HG03060 (cell line): ENCODE data around the gene PDE4C.

ENCODE experiments used
- ATAC-seq: cut with Tn5 transposase; IDR thresholded peaks from one replicate; pipeline ENCODE4 v1.9.1; 2021; ENCODE audit warnings: low read depth, moderate number of reproducible peaks; ENCODE audit not compliant: unreplicated experiment

The PDE4C gene

GRCh38 chr19:18202778-18203407 lies 23.3 kb downstream of the PDE4C start:
- ATAC-seq: no peak

DNA sequence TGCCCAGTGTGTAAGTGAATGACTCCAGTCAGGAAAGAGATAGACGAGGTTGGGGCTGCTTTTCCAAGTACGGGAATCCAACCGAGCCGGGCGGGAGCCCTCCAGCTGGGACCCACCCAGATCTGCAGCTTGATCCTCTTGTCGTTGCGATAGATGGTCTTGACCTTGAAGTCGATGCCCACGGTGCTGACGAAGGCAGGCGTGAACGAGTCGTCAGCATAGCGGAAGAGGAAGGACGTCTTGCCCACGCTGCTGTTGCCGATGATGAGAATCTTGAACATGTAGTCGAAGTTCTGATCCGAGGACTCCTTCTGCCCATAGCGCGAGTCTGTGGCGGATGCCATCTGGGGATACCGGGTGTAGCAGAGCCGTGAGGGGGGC lies 23.9 kb downstream of the PDE4C start:
- no peak for ATAC-seq

DNA sequence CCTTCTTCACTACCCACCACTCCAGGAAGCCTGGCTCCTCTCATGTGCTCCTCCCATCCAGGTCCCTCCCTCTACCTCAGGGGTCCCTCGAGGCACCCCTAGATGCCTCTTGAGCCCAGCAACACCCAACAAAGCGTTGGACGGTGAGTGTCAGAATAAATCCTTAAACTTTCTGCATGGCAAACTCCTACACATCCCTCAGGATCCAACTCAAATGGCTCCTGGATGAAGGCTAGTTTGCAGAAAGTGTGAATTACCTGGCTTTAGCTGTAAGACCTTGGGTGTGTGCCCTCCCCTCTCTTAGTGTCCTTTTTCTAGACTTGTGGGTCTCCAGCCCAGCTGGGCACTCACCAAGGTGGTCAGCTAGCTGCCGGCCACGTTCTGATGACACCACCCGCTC lies 27.9 kb downstream of the PDE4C start:
- no peak for ATAC-seq

- ATAC-seq: no peak
Measured at GRCh38 chr19:18197941-18198340, 28.3 kb downstream of the PDE4C start.

GRCh38 chr19:18197306-18197705 lies 28.9 kb downstream of the PDE4C start:
- no peak for ATAC-seq

- no peak for ATAC-seq
Measured at GRCh38 chr19:18196511-18196845, 29.8 kb downstream of the PDE4C start.

- ATAC-seq: no peak
Measured at GRCh38 chr19:18194554-18195238, 31.5 kb downstream of the PDE4C start.

GRCh38 chr19:18194181-18194530 lies 32.1 kb downstream of the PDE4C start:
- no peak for ATAC-seq

DNA sequence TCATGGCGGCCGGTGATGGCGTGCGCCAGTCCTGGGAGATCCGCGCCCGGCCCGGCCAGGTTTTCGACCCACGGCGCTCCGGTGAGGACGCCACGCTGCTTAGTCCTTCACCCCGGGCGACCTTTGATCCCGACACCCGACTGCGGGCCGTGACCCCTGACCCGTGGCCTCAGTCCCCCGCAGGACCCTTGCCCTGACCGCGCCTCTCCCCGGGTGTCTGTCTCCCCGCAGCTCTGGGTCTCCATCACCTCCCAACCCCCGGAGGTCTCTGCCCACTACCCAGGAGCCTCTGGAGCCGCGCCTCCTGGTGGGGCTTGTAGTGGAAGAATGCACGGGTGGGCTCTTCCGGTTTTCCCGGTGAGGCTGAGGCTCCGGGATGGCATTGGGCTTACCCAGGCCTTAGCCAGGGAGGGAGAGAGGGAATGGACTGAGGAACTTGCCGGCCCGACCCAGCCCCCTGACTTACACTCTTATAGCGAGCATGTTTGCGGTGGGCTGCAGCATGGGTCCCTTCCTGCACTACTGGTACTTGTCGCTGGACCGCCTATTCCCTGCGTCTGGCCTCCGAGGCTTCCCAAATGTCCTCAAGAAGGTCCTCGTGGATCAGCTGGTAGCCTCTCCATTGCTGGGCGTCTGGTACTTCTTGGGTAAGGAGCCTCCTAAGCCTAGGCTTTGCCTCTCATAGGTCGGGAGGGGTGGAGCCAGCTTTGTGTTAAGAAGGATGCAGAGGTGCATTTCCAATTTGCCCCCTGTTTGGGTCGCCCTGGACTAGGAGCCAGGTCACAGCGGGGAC lies 32.7 kb downstream of the PDE4C start:
- no peak for ATAC-seq

DNA sequence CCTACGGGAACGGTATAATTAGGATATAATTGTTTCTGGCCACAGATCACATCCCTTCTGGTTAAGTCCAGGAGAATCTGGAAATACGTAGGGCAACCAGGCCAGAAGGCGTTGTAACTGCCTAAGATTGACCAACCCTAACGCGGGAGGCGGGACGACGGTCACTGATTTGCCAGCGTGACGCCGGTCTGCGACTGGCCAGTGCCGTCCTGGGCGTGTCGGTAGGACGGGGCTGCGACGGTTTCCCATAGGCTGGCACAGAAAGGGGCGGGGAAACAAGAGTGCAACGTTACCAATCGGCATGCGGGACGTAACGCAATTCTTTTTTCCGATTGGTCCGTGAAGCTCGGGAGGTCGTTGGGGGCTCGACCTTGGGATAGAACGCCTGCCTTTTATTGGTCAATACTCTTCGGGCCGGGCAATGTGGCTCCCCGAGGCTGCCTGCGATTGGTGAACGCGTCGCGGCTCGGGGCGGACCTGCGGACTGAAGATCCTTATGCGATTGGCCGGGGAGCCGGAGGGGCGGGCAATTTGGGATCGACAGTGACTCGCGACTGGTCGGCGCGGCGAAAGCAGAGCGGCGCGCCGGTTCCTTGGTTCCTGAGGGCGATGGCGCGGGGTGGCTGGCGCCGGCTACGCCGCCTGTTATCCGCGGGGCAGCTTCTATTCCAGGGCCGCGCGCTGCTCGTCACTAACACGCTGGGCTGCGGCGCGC lies 33.4 kb downstream of the PDE4C start, which contains the start of gene MPV17L2:
Gene MPV17L2 (plus strand): TSS at position 546 of the 715 bp plus-strand sequence. CDS start 64 bp downstream, at position 610.
- ATAC-seq: peak; percentile 72

- no peak for ATAC-seq
Measured at GRCh38 chr19:18191640-18192062, 34.6 kb downstream of the PDE4C start.

DNA sequence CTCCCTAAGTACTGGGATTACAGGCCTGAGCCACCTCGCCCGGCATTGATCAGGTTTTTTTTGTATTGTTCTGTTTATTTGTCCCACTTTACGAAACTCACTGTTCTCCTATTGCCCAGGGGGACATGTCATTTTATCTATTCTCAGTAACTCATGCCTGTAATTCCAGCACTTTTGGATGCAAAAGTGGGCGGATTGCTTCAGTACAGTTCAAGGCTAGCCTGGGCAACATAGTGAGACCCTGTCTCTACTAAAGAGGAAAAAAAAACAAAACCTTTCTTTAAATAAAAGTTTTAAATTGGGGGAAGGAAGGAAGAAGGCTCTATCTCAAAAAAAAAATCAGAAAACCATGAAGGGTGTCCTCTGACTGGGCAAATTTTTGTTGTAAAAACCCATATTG lies 36.0 kb downstream of the PDE4C start:
- no peak for ATAC-seq

- ATAC-seq: no peak
Measured at GRCh38 chr19:18185538-18185937, 40.7 kb downstream of the PDE4C start.

DNA sequence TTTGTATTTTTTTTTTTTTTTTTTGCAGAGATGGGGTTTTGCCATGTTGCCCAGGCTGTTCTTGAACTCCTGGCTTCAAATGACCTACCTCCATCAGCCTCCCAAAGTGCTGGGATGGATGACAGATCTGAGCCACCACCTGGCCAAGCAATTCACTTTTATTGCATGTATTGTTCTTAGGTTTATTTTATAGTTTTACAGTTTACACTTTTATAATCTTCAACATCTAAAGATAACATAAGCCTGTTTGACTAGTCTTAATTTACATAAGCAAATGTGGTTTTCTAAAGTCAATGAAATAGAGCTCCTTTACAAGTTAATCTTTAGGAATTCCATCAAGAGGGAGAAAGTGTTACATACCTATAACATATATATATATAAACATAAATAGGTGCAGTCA lies 42.7 kb downstream of the PDE4C start:
- ATAC-seq: no peak

DNA sequence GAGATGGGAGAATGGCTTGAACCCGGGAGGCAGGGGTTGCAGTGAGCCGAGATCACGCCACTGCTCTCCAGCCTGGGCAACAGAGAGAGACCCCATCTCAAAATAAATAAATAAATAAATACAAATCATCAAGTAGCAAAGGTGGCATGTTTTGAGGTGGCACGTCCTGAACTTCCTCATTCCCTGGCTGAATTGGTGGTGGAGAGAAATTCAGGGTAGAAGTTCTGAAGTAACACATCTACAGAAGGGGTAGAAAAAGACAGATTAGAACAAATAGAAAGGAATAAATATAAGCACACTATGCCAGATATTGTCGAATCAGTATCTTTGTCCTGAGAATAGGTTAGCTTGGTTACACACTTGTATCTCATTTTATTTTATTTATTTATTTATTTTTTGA lies 46.3 kb downstream of the PDE4C start:
- no peak for ATAC-seq

DNA sequence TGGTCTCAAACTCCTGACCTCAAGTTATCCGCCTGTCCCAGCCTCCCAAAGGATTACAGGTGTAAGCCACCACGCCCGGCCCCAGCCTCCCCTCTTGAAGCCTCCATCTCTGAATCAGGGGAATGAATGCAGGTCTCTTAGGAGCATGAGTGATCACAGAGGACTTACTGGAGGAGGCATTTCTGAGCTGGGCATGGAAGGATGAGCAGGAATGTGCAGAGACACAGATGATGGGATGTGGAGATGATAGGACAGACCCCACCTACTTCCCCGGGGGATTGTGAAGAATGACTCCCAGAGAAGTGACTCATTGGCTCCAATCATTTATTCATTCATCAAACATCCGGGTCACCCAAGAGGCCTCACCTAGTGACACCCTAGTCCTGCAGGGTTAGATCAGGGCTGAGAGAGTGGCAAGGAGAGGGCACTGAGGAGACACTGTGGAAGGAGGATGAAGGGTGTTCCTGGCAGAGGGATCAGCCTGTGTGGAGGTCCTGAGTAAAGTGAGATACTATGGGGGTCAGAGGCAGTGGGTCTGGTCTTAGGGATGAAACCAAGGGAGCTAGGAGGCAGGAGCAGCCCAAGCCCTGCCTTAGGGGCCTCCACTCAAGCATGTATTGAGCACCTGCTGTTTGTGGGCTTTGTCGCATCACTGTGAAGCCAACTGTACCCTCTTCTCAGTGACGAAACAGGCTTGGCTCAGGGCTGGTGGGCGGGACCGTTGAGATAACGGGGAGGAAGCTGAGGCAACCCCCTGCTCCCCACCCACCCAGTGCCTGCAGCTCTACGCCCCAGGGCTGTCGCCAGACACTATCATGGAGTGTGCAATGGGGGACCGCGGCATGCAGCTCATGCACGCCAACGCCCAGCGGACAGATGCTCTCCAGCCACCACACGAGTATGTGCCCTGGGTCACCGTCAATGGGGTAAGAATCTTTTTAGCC lies 49.6 kb downstream of the PDE4C start:
- no peak for ATAC-seq

DNA sequence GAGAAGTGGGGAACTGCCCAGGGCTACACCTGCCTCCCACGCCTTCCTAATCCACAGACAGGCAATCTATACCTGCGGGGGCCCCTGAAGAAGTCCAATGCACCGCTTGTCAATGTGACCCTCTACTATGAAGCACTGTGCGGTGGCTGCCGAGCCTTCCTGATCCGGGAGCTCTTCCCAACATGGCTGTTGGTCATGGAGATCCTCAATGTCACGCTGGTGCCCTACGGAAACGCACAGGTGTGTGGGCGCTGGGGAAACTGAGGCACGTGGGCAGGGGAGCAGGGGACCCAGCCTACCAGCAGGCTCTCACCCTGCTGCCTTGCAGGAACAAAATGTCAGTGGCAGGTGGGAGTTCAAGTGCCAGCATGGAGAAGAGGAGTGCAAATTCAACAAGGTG lies 51.3 kb downstream of the PDE4C start:
- no peak for ATAC-seq
